A549 (cell line): Measurements from ENCODE around the gene PLTP. TPM values are rescaled to one million over a fixed set of nuclear protein-coding genes. Genes with fewer than 3 reads are reported as not detected.
A peak's percentile ranks its signal among the peaks of the same experiment; 100 is the strongest.

Experiments
- BCL3 ChIP-seq: fragments of >200 bp; sonication (Bioruptor Twin); formaldehyde crosslinking; IDR thresholded peaks from 3 replicates; pipeline ENCODE4 v1.6.1; 2016
- CBX8 ChIP-seq: fragments of 200-600 bp; sonication (generic); IDR thresholded peaks from 2 replicates; pipeline ENCODE4 v1.6.1; 2016
- CEBPB ChIP-seq, 2 experiments: fragments of >200 bp in 1 of 2; sonication (Bioruptor Twin) in 1 of 2; formaldehyde crosslinking in 1 of 2; IDR thresholded peaks; 2 replicates each; pipeline ENCODE4 v1.6.1; 2012 to 2016
- CHD2 ChIP-seq: fragments of 150-350 bp; IDR thresholded peaks from 2 replicates; pipeline ENCODE4 v1.6.1; 2014; ENCODE audit warnings: low read length; ENCODE audit not compliant: partially characterized antibody
- E2F6 ChIP-seq: IDR thresholded peaks from 2 replicates; pipeline ENCODE4 v1.6.1; 2012; ENCODE audit warnings: low read depth, borderline replicate concordance
- EHF ChIP-seq: fragments of 250-450 bp; sonication (Bioruptor Pico); IDR thresholded peaks from 2 replicates; pipeline ENCODE4 v1.5.0; 2020; ENCODE audit warnings: mild to moderate bottlenecking
- EHMT2 ChIP-seq: fragments of 200-600 bp; sonication (generic); IDR thresholded peaks from 2 replicates; pipeline ENCODE4 v1.6.1; 2016; ENCODE audit warnings: antibody characterized with exemption, low read depth, mild to moderate bottlenecking, moderate library complexity
- ELK1 ChIP-seq: fragments of 150-350 bp; IDR thresholded peaks from 2 replicates; pipeline ENCODE4 v1.6.1; 2014; ENCODE audit warnings: low read depth, mild to moderate bottlenecking, low read length
- ESRRA ChIP-seq: fragments of 150-350 bp; IDR thresholded peaks from 2 replicates; pipeline ENCODE4 v1.6.1; 2014; ENCODE audit warnings: mild to moderate bottlenecking, low read length, borderline replicate concordance
- FOSB ChIP-seq: fragments of 250-450 bp; sonication (Bioruptor Pico); IDR thresholded peaks from 2 replicates; pipeline ENCODE4 v1.5.0; 2020; ENCODE audit warnings: mild to moderate bottlenecking, moderate library complexity
- FOSL2 ChIP-seq, 2 experiments: fragments of 450-650 bp in 1 of 2; fragments of >200 bp in 1 of 2; sonication (Bioruptor Twin) in 1 of 2; formaldehyde crosslinking; IDR thresholded peaks; 2 replicates each; pipeline versions ENCODE4 v1.5.0 to v1.6.1; 2016 to 2020; ENCODE audit warnings: mild to moderate bottlenecking in 1 of 2, moderate library complexity in 1 of 2
- FOXS1 ChIP-seq: fragments of 250-450 bp; sonication (Bioruptor Pico); IDR thresholded peaks from 2 replicates; pipeline ENCODE4 v1.5.0; 2020; ENCODE audit warnings: mild to moderate bottlenecking, moderate library complexity
- GATA3 ChIP-seq: IDR thresholded peaks from 2 replicates; pipeline ENCODE4 v1.6.1; 2012; ENCODE audit warnings: borderline replicate concordance
- HOXA7 ChIP-seq: fragments of 250-450 bp; sonication (Bioruptor Pico); IDR thresholded peaks from 2 replicates; pipeline ENCODE4 v1.5.0; 2020; ENCODE audit warnings: mild to moderate bottlenecking, moderate library complexity
- KDM5A ChIP-seq: fragments of 200-600 bp; sonication (generic); IDR thresholded peaks from 2 replicates; pipeline ENCODE4 v1.6.1; 2016; ENCODE audit warnings: antibody characterized with exemption, mild to moderate bottlenecking
- MAFK ChIP-seq: fragments of 450-650 bp; IDR thresholded peaks from 2 replicates; pipeline ENCODE4 v1.6.1; 2014; ENCODE audit not compliant: partially characterized antibody
- MAZ ChIP-seq: fragments of 150-350 bp; IDR thresholded peaks from 2 replicates; pipeline ENCODE4 v1.6.1; 2014; ENCODE audit warnings: antibody characterized with exemption, low read depth, low read length, borderline replicate concordance
- NPAS2 ChIP-seq: fragments of 250-450 bp; sonication (Bioruptor Pico); IDR thresholded peaks from 2 replicates; pipeline ENCODE4 v1.8.0; 2022; ENCODE audit warnings: mild to moderate bottlenecking, moderate library complexity, borderline replicate concordance
- POLR2A ChIP-seq: IDR thresholded peaks from 2 replicates; pipeline ENCODE4 v1.6.1; 2012; ENCODE audit warnings: mild to moderate bottlenecking, low read length
- RARB ChIP-seq: fragments of 250-450 bp; sonication (Bioruptor Pico); IDR thresholded peaks from 2 replicates; pipeline ENCODE4 v1.8.0; 2021; ENCODE audit warnings: mild to moderate bottlenecking, moderate library complexity
- RFX5 ChIP-seq: fragments of 450-650 bp; IDR thresholded peaks from 2 replicates; pipeline ENCODE4 v1.7.1; 2014; ENCODE audit warnings: antibody characterized with exemption, mild to moderate bottlenecking, moderate library complexity
- SREBF2 ChIP-seq: fragments of 450-650 bp; IDR thresholded peaks from 2 replicates; pipeline ENCODE4 v1.6.1; 2014; ENCODE audit warnings: mild to moderate bottlenecking, moderate library complexity
- TFCP2L1 ChIP-seq: fragments of 250-450 bp; sonication (Bioruptor Pico); IDR thresholded peaks from 2 replicates; pipeline ENCODE4 v1.5.0; 2021; ENCODE audit warnings: mild to moderate bottlenecking
- ZC3H11A ChIP-seq: fragments of 450-650 bp; IDR thresholded peaks from 2 replicates; pipeline ENCODE4 v1.6.1; 2014; ENCODE audit warnings: antibody characterized with exemption, mild to moderate bottlenecking
- ZFP36 ChIP-seq: fragments of 450-650 bp; IDR thresholded peaks from 2 replicates; pipeline ENCODE4 v1.6.1; 2014; ENCODE audit warnings: borderline replicate concordance; ENCODE audit not compliant: partially characterized antibody
- ZNF302 ChIP-seq: fragments of 250-450 bp; sonication (Bioruptor Pico); IDR thresholded peaks from 2 replicates; pipeline ENCODE4 v1.9.0; 2021; ENCODE audit warnings: inconsistent platforms, mild to moderate bottlenecking, moderate library complexity
- polyA plus RNA-seq, 4 experiments: library from polyadenylated mRNA; depleted of rRNA in 3 of 4; stranded (reverse); fragments of >200 nt; fragmentation: RNase III in 1 of 4; extraction: RNeasy Plus Mini Kit Qiagen cat#74134 plus additional on column Dnase treatment in 1 of 4; gene quantifications; 2 replicates in 3 of 4; 3 replicates in 1 of 4; pipeline ENCODE4 v1.2.3, GENCODE V29; 2011 to 2017
- TF ChIP-seq, protein P1 (sequence below): IDR thresholded peaks from 2 replicates; pipeline ENCODE4 v1.6.1; 2012

Gene PLTP
- polyA plus RNA-seq, 2 of the 4 experiments (the other 2 are of a cell fraction) = 1.6 to 2.7 TPM

DNA sequence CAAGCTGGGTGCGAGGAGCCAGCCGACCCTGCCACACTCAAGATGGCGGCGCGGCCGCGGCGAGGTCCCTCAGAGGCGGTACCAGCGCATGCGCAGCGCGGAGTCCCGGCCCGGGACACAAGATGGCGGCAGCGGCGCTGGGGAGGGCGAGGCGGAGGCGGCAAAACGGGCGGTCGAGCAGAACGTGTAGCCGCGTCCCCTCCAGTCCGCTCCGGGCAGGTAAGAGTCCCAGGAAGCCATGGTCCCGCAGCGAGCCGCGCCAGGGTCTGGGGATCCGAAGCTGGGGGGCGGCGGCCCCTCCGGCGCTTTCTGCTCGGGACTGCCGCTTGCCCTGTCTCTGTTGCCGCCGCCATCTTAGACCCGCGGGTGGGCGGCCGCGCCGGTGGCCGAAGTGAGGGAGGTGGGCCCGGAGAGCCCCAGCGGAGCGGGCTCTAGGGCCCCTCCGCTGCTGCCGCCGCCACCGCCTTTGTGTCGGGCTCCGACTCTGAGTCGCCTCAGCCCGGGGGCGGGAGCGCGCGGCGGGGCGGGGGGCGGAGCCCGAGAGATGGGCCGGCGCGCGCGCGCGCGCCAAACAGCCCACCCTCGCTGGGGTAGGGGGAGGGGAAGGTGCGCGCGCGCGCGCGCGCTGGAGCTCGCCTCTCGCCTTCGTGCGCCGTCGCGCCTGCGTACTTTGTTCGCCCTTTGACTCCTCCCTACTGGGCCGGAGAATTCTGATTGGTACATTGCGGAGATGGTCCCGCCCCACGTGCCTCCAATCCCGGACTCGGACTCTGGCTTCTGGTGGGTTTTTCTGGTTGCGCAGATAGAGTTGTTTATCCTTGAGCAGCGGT lies 22.8 kb upstream of the PLTP start, which contains the start of gene PCIF1 (continued):
- TF ChIP-seq E2F6 (no peak), ESRRA (no peak), ZC3H11A (no peak), MAFK (no peak), MAZ (peak; percentile 35; the same call in 1 of the 2 replicates), ZFP36 (no peak), CEBPB (IDR thresholded peaks at IDR 0.05) (no peak), CHD2 (no peak), FOXS1 (CRISPR knock-in tag) (no peak), ZNF302 (CRISPR knock-in tag) (no peak), POLR2A (peak; percentile 93), FOSB (CRISPR knock-in tag) (no peak), KDM5A (no peak), HOXA7 (CRISPR knock-in tag) (no peak), NPAS2 (CRISPR knock-in tag) (no peak), BCL3 (peak; percentile 89; the same call in 2 of the 3 replicates), EHMT2 (no peak), FOSL2 (IDR thresholded peaks at IDR 0.05) (no peak), FOSL2 (CRISPR knock-in tag; IDR thresholded peaks at IDR 0.05) (no peak), RARB (CRISPR knock-in tag) (no peak), RFX5 (no peak), TFCP2L1 (CRISPR knock-in tag) (peak; percentile 95; the same call in 1 of the 2 replicates), GATA3 (no peak), SREBF2 (no peak), EHF (no peak), ELK1 (no peak), CBX8 (no peak)
- TF ChIP-seq, protein P1, sequence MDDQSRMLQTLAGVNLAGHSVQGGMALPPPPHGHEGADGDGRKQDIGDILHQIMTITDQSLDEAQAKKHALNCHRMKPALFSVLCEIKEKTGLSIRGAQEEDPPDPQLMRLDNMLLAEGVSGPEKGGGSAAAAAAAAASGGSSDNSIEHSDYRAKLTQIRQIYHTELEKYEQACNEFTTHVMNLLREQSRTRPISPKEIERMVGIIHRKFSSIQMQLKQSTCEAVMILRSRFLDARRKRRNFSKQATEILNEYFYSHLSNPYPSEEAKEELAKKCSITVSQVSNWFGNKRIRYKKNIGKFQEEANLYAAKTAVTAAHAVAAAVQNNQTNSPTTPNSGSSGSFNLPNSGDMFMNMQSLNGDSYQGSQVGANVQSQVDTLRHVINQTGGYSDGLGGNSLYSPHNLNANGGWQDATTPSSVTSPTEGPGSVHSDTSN = 0 out of 2 replicates have a peak, but pooled peaks have one; percentile 11
